ENCODE results near the gene C1orf35.

C1orf35 gene

DNA sequence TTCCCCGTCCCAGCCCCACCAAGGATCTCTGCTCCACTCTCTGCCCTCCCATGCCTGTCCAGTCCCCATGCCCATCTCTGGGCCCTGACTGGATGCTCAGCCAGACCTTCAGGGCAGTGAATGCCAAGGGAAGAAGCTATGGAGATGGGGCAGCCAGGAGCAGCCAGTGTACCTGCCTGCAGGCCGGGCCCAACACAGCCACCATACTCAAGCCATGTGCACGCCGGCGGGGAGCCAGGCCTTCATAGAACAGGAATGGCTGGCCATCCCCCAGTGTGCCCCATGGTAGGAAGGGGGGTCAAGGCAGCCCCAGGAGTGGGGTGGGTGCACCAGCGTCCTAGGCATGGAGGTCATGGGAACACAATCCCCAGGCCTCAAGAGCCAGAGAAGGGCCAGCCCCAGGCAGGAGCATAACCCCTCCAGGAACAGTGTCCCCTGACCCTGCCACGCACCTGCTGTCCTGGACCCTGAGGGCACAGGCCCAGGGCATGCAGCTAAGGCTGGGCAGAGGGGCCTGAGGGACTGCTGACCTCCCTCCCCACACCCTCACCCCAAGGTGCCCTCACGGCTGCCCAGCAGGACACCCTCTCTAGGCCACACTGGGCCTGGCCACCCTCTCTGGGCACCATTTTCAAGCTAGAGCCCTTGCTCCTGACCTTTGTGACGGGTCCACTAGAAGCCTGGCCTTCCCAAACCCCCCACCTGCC lies 40.9 kb downstream of the C1orf35 start:
- DNase-seq, result no peak

DNA sequence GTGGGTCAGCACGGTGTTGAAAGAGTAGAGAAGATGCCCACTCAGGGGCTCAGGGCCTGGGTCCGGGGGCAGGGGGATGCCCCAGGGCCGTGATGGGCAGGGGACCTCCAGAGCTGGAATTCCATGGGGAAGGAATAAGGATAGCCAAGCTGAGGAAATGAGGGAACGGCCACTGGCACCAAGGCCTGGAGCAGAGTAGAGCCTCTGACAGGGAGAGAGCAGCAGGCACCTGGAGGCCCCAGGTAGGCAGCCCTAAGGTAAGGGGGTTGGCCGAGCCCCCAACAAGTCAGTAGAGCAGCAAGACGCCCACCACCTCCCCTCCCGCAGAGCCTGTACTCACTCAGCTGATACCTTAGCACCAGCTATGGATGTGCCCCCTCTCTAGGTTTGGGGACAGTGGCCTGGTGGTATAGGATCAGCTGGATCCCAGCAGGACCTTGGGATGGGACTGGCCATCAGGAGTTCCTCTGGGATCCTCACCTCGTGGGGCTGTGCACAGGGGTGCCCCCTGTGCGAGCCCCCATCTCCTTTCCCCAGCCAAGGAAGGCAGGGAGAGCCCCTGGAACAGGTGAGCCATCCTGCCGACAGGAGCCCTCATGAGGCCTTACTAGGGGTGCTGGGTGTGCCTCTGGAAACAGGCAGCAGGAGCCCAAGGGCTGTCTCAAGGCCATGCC lies 41.6 kb downstream of the C1orf35 start:
- no peak for DNase-seq

DNA sequence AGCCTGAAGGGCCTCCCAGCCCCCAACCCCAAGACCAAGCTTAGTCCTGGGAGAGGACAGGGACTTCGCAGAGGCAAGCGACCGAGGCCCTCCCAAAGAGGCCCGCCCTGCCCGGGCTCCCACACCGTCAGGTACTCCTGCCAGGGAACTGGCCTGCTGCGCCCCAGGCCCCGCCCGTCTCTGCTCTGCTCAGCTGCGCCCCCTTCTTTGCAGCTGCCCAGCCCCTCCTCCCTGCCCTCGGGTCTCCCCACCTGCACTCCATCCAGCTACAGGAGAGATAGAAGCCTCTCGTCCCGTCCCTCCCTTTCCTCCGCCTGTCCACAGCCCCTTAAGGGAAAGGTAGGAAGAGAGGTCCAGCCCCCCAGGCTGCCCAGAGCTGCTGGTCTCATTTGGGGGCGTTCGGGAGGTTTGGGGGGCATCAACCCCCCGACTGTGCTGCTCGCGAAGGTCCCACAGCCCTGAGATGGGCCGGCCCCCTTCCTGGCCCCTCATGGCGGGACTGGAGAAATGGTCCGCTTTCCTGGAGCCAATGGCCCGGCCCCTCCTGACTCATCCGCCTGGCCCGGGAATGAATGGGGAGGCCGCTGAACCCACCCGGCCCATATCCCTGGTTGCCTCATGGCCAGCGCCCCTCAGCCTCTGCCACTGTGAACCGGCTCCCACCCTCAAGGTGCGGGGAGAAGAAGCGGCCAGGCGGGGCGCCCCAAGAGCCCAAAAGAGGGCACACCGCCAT lies 42.5 kb downstream of the C1orf35 start:
- DNase-seq, result no peak

DNA sequence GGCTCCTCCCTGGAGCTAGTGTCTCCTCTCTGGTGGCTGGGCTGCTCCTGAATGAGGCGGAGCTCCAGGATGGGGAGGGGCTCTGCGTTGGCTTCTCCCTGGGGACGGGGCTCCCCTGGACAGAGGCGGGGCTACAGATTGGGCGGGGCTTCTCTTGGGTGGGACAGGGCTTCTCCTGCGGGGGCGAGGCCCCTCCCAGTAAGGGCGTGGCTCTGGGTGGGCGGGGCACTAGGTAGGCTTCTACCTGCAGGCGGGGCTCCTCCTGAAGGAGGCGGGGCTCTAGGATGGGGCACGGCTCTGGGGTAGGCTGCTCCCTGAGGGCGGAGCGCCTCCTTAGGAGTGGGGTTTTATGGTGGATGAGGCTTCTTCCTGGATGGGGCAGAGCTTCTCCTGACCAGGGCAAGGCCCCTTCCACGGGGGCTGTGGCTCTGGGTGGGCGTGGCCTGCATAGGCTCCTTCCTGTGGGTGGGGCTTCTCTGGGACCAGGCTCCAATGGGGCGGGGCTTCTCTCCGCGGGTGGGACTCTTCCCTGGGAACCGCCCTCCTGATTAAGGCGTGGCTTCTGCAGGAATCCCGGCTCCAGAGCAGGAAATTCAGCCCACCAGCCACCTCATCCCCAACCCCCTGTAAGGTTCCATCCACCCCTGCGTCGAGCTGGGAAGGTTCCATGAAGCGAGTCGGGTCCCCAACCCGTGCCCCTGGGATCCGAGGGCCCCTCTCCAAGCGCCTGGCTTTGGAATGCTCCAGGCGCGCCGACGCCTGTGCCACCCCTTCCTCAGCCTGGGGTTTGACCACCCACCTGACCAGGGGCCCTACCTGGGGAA lies 43.3 kb downstream of the C1orf35 start:
- DNase-seq, result no peak

DNA sequence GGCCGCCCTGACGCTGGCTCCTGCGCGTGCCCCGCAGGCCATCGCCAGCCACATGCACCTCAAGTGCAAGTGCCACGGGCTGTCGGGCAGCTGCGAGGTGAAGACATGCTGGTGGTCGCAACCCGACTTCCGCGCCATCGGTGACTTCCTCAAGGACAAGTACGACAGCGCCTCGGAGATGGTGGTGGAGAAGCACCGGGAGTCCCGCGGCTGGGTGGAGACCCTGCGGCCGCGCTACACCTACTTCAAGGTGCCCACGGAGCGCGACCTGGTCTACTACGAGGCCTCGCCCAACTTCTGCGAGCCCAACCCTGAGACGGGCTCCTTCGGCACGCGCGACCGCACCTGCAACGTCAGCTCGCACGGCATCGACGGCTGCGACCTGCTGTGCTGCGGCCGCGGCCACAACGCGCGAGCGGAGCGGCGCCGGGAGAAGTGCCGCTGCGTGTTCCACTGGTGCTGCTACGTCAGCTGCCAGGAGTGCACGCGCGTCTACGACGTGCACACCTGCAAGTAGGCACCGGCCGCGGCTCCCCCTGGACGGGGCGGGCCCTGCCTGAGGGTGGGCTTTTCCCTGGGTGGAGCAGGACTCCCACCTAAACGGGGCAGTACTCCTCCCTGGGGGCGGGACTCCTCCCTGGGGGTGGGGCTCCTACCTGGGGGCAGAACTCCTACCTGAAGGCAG lies 44.0 kb downstream of the C1orf35 start:
- DNase-seq, result no peak

DNA sequence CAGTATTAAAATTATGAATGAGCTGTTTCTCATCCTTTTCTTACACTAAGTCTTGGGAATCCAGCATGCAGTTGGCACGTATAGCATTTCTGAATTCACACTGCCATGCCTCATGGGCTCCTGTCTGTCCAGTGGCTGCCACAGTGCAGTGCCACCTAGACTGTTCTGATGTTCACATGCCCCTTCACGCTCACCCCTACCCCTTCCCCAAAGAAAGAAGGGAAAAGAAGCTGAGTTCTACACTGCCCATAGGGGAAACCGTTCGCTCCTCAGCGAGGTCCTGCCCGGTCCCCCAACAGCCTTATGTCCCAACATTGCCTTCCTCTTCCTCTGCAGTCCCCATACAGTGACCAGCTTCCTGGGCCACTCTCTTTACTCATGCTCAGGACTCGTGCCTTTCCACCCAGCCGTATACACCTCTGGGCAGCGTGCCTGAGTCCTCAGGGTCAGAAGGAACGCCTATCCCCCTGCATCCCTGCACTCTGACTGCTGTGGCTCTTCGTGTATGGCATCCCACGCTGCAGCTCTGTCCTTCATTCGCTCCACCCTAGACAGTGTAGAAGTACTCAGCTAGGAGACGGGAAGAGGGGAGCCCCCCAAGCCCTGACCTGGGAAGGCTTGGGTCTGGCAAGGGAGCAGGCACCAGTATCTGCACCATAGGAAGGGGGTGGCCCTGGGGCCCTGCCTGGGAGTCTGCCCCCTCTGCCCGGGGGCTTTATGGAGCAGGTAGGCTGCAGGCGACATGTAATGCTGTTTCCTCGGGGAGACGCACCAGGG lies 44.8 kb downstream of the C1orf35 start:
- no peak for DNase-seq

Data from DMS 273 treated with DMSO at 0.1 percent for 48 hours (cell line).